Measurements from ENCODE around the gene TNFRSF25.

GRCh38 chr1:6496365-6496721 is 30.4 kb upstream of the TNFRSF25 start:
- TF ChIP-seq CTCF (IDR thresholded peaks at IDR 0.05) (no peak), POLR2A (IDR thresholded peaks at IDR 0.05) (no peak)
